ENCODE measurements around the gene RAET1L.

DNA sequence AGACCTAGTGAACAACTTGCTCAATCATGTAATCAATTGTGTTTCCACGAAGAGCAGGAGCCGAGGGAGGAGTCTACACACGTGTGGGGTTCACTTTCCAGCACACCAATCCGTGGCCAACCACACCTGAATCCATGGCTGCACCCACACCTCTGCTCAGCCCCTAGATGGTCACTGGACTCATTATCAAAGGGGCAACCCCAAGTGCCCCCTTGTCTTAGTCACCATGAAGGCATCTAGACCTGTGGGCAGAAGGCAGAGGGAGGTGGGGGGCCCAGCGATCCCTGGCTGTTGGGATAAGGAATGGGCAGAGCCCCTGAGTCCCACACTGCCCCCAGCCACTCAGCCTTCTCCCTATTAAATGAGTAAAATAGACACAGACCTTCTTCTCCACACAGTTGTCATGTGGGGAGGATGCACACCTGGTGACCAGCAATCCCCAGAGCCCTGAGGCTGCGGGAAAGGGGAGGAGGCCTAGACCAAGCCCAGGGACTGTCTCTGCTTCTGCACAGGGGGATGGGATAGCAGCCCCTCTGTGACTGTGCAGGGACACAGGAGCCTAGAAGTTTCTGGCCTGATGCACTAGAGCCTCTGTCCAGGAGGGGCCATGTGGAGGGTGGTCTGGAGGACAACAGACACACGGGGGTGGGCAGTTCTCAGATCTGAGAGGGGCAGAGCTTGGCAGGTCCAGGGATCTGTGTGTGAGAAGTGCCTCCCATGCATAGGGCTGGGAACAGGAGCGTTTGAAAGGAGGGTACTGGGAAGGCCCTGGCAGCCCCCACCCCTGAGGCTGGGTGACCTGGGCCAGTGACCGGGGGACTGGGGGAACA is 1.9 kb upstream of the RAET1L start:
- TF ChIP-seq EZH2 (IDR thresholded peaks at IDR 0.05; ENCODE audit: borderline replicate concordance, low read depth, low read length, severe bottlenecking): no peak
- no peak for TF ChIP-seq CTCF (IDR thresholded peaks at IDR 0.05; ENCODE audit: borderline replicate concordance, extremely low read depth, low read length, poor library complexity, severe bottlenecking)
